Erythroblast (primary cell): Measurements from ENCODE around the gene SAMM50.

Source experiments
- GATA1 ChIP-seq: IDR thresholded peaks from 2 replicates; pipeline ENCODE4 v1.6.1; 2011; ENCODE audit warnings: low read depth, mild to moderate bottlenecking, control low read depth, low read length, moderate library complexity
- POLR2A ChIP-seq: IDR thresholded peaks from 2 replicates; pipeline ENCODE4 v1.6.1; 2011; ENCODE audit warnings: mild to moderate bottlenecking, low read length

- TF ChIP-seq POLR2A = no peak
- TF ChIP-seq GATA1 = no peak
These were observed 41.7 kb downstream of the SAMM50 start for GRCh38 chr22:43996981-43997265.
